ENCODE data around the gene FOXK2.
A peak's percentile ranks its signal among the peaks of the same experiment; 100 is the strongest.

DNA sequence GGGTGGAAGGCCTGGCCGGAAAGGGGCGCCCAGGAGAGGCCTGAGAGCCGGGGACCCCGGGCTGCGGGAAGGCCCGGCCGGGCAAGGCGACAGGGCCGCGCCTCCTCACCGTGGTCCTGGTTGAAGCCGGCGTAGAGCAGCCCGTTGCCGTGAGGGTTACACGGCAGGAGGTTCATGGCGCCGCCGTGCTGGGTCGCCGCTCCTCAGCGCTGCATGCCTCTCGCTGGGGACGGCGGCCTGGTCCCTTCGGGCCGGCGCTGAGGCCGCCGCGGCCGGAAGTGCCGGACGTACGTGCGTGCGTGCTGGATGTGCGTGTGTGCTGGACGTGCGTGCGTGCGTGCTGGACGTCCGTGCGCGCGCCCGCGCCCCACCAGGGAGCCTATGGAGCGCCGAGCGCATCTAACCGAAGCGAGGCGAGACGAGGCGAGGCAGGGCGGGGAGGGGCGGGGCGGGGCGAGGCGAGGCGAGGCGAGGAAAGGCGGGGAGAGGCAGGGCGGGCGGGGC is 128.7 kb downstream of the FOXK2 start, which contains the start of gene WDR45B:
- TF ChIP-seq, protein P1, sequence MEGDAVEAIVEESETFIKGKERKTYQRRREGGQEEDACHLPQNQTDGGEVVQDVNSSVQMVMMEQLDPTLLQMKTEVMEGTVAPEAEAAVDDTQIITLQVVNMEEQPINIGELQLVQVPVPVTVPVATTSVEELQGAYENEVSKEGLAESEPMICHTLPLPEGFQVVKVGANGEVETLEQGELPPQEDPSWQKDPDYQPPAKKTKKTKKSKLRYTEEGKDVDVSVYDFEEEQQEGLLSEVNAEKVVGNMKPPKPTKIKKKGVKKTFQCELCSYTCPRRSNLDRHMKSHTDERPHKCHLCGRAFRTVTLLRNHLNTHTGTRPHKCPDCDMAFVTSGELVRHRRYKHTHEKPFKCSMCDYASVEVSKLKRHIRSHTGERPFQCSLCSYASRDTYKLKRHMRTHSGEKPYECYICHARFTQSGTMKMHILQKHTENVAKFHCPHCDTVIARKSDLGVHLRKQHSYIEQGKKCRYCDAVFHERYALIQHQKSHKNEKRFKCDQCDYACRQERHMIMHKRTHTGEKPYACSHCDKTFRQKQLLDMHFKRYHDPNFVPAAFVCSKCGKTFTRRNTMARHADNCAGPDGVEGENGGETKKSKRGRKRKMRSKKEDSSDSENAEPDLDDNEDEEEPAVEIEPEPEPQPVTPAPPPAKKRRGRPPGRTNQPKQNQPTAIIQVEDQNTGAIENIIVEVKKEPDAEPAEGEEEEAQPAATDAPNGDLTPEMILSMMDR (IDR thresholded peaks at IDR 0.05; ENCODE audit: control extremely low read depth in 1 of 3, insufficient read depth in 1 of 3, low read depth in 1 of 3, low read length in 3 of 3), result no peak
- TF ChIP-seq POLR2AphosphoS5 (IDR thresholded peaks at IDR 0.05; ENCODE audit: low read depth, low read length) (peak; percentile 94), CEBPB (IDR thresholded peaks at IDR 0.05; ENCODE audit: low read depth, low read length) (no peak), JUND (IDR thresholded peaks at IDR 0.05; ENCODE audit: low read length) (no peak), POLR2A (IDR thresholded peaks at IDR 0.05; ENCODE audit: control extremely low read depth in 1 of 2, low read depth in 2 of 2, low read length in 2 of 2) (peak in 1 of 2 experiments; percentile 92; a peak in 2 of 3 replicates), EZH2 (IDR thresholded peaks at IDR 0.05; ENCODE audit: low read depth, low read length, severe bottlenecking) (no peak), EGR1 (IDR thresholded peaks at IDR 0.05; ENCODE audit: borderline replicate concordance, low read depth, low read length) (no peak), RXRA (IDR thresholded peaks at IDR 0.05; ENCODE audit: insufficient read depth, low read depth, low read length) (no peak), HDAC2 (IDR thresholded peaks at IDR 0.05; ENCODE audit: borderline replicate concordance in 1 of 2, low read depth in 2 of 2, low read length in 2 of 2) (no peak; a peak in 1 of 4 replicates), TEAD4 (IDR thresholded peaks at IDR 0.05; ENCODE audit: low read depth, low read length) (no peak)
- TF ChIP-seq, protein P2, sequence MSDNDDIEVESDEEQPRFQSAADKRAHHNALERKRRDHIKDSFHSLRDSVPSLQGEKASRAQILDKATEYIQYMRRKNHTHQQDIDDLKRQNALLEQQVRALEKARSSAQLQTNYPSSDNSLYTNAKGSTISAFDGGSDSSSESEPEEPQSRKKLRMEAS (IDR thresholded peaks at IDR 0.05), result peak; percentile 86
